Measurements from ENCODE around the gene CD36. TPM values are rescaled to one million over a fixed set of nuclear protein-coding genes. Genes with fewer than 3 reads are reported as not detected.
A peak's percentile ranks its signal among the peaks of the same experiment; 100 is the strongest.

CD36 gene
- total RNA-seq, 1 experiment from 2014 or later: 0.12 TPM

GRCh38 chr7:80636709-80637108, 1.7 kb upstream of the CD36 start:
- intact Hi-C loops (cut with micrococcal nuclease): no loop called here
- no peaks in the 10 kb centered on the region for H3K36me3 Mint-ChIP-seq (ENCODE audit: insufficient read depth, unreplicated experiment)
- no peaks in the 10 kb centered on the region for H3K9me3 Mint-ChIP-seq (ENCODE audit: unreplicated experiment)
- H3K27me3 Mint-ChIP-seq (ENCODE audit: insufficient read depth, unreplicated experiment): no peaks in the 10 kb centered on the region
- peaks cover 8% of the 10 kb centered on the region for H3K4me1 Mint-ChIP-seq (ENCODE audit: insufficient read depth, unreplicated experiment)
- no peak for TF ChIP-seq CTCF (IDR thresholded peaks at IDR 0.05; ENCODE audit: unreplicated experiment)
- DNase-seq (ENCODE audit: unreplicated experiment): no peak
- H3K27ac Mint-ChIP-seq (ENCODE audit: low read depth, unreplicated experiment): no peak overlapping the region
- BruUV-seq (replicated peaks): no TSS peak
- ChIA-PET CTCF (no interaction called here), POLR2A (interaction anchor here (3.2 kb wide), 1 partner anchor 13 kb away, joined by 13 read pairs; no protein-coding TSS in a partner anchor)
- no peak overlapping the region for H3K4me3 Mint-ChIP-seq (ENCODE audit: unreplicated experiment)

GRCh38 chr7:80637454-80637853, 988 bp upstream of the CD36 start:
- no TSS peak for BruUV-seq (replicated peaks)
- H3K4me1 Mint-ChIP-seq (ENCODE audit: insufficient read depth, unreplicated experiment): peaks cover 8% of the 10 kb centered on the region
- no peak overlapping the region for H3K4me3 Mint-ChIP-seq (ENCODE audit: unreplicated experiment)
- H3K36me3 Mint-ChIP-seq (ENCODE audit: insufficient read depth, unreplicated experiment): no peaks in the 10 kb centered on the region
- no peaks in the 10 kb centered on the region for H3K9me3 Mint-ChIP-seq (ENCODE audit: unreplicated experiment)
- no peak overlapping the region for H3K27ac Mint-ChIP-seq (ENCODE audit: low read depth, unreplicated experiment)
- no peak for TF ChIP-seq CTCF (IDR thresholded peaks at IDR 0.05; ENCODE audit: unreplicated experiment)
- CTCF ChIA-PET: no interaction called here
- POLR2A ChIA-PET: interaction anchor here (0.9 kb wide), 1 partner anchor 14 kb away, joined by 4 read pairs; no protein-coding TSS in a partner anchor
- no peaks in the 10 kb centered on the region for H3K27me3 Mint-ChIP-seq (ENCODE audit: insufficient read depth, unreplicated experiment)
- intact Hi-C loops (cut with micrococcal nuclease): no loop called here
- no peak for DNase-seq (ENCODE audit: unreplicated experiment)

- Mint-ChIP-seq H3K27me3 (ENCODE audit: insufficient read depth, unreplicated experiment) (no peaks in the 10 kb centered on the region), H3K9me3 (ENCODE audit: unreplicated experiment) (no peaks in the 10 kb centered on the region), H3K4me1 (ENCODE audit: insufficient read depth, unreplicated experiment) (peaks cover 8% of the 10 kb centered on the region), H3K27ac (ENCODE audit: low read depth, unreplicated experiment) (no peak overlapping the region), H3K36me3 (ENCODE audit: insufficient read depth, unreplicated experiment) (no peaks in the 10 kb centered on the region), H3K4me3 (ENCODE audit: unreplicated experiment) (no peak overlapping the region)
- BruUV-seq (replicated peaks): no TSS peak
- no peak for DNase-seq (ENCODE audit: unreplicated experiment)
- intact Hi-C loops (cut with micrococcal nuclease): no loop called here
- POLR2A ChIA-PET: interaction anchor here (0.6 to 0.7 kb wide), 3 partner anchors 10 to 222 kb away, joined by 3 read pairs; no protein-coding TSS in a partner anchor
- CTCF ChIA-PET: no interaction called here
- TF ChIP-seq CTCF (IDR thresholded peaks at IDR 0.05; ENCODE audit: unreplicated experiment): no peak
Measured at GRCh38 chr7:80639011-80639410, 569 bp downstream of the CD36 start.

- TF ChIP-seq CTCF (IDR thresholded peaks at IDR 0.05; ENCODE audit: unreplicated experiment): no peak
- no peaks in the 10 kb centered on the region for H3K9me3 Mint-ChIP-seq (ENCODE audit: unreplicated experiment)
- no peaks in the 10 kb centered on the region for H3K27me3 Mint-ChIP-seq (ENCODE audit: insufficient read depth, unreplicated experiment)
- ChIA-PET CTCF (no interaction called here), POLR2A (interaction anchor here (0.7 kb wide), 1 partner anchor 581 kb away, joined by 4 read pairs; no protein-coding TSS in a partner anchor)
- H3K4me3 Mint-ChIP-seq (ENCODE audit: unreplicated experiment): no peak overlapping the region
- intact Hi-C loops (cut with micrococcal nuclease): no loop called here
- no peaks in the 10 kb centered on the region for H3K36me3 Mint-ChIP-seq (ENCODE audit: insufficient read depth, unreplicated experiment)
- no peak overlapping the region for H3K27ac Mint-ChIP-seq (ENCODE audit: low read depth, unreplicated experiment)
- peak; percentile 41 for DNase-seq (ENCODE audit: unreplicated experiment)
- H3K4me1 Mint-ChIP-seq (ENCODE audit: insufficient read depth, unreplicated experiment): no peaks in the 10 kb centered on the region
- no TSS peak for BruUV-seq (replicated peaks)
Measured at GRCh38 chr7:80640846-80641245, 2.4 kb downstream of the CD36 start.

Data from MCF 10A (cell line).